IPS DF 6.9 (cell line): ENCODE results near the gene PI4KA.

Source experiments
- DNase-seq: peaks from one replicate; pipeline ENCODE4 v3.0.0-alpha.2; 2013; ENCODE audit warnings: low read depth, low spot score
- H3K27ac ChIP-seq: one replicate; pipeline ENCODE4 v1.5.1; 2013; ENCODE audit warnings: low read length, control low read depth
- H3K27me3 ChIP-seq: 2 replicates; pipeline ENCODE4 v1.6.1; 2013; ENCODE audit warnings: mild to moderate bottlenecking, low read length; ENCODE audit not compliant: control insufficient read depth, insufficient read depth
- H3K36me3 ChIP-seq: 2 replicates; pipeline ENCODE4 v1.6.1; 2013; ENCODE audit warnings: low read length; ENCODE audit not compliant: control insufficient read depth, insufficient read depth
- H3K4me1 ChIP-seq: 2 replicates; pipeline ENCODE4 v1.6.1; 2013; ENCODE audit warnings: low read length; ENCODE audit not compliant: control insufficient read depth, insufficient read depth
- H3K4me3 ChIP-seq: 2 replicates; pipeline ENCODE4 v1.5.1; 2013; ENCODE audit warnings: mild to moderate bottlenecking, low read length
- H3K9me3 ChIP-seq: 2 replicates; pipeline ENCODE4 v1.6.1; 2013; ENCODE audit warnings: low read length, inconsistent platforms; ENCODE audit not compliant: control insufficient read depth, insufficient read depth
- WGBS: extraction: QIAGEN DNeasy Blood & Tissue Kit; methylation state at CpG from one replicate; pipeline ENCODE4 v1.1.7; 2013; ENCODE audit warnings: mixed read lengths, missing lambda C conversion rate; ENCODE audit not compliant: insufficient read length, insufficient coverage; 5-methylcytosine and 5-hydroxymethylcytosine counted together

Gene PI4KA

DNA sequence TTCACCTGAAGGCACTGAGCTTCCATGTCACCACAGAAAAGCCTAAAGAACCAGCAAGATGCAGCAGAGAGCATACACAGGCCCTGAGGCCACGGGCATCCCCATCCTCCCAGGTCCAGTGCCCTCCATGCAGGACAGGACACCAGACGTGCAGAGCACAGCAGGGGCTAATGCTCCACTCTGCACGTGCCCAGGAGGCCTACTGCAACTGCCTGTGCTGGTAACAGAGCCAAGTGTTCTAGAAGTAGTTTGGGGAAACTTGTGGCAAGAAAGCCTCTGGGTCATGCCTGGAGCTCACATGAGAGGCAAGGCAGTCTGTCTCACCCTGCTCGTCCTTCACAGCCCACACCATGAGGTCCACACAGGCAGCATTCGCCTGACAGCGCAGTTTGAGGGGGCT lies 54.0 kb downstream of the PI4KA start:
- Histone ChIP-seq H3K4me3 (no peak overlapping the region), H3K36me3 (peaks cover 3% of the 10 kb centered on the region)
- WGBS: no CpG with 5 or more reads among the region's 6 CpGs

DNA sequence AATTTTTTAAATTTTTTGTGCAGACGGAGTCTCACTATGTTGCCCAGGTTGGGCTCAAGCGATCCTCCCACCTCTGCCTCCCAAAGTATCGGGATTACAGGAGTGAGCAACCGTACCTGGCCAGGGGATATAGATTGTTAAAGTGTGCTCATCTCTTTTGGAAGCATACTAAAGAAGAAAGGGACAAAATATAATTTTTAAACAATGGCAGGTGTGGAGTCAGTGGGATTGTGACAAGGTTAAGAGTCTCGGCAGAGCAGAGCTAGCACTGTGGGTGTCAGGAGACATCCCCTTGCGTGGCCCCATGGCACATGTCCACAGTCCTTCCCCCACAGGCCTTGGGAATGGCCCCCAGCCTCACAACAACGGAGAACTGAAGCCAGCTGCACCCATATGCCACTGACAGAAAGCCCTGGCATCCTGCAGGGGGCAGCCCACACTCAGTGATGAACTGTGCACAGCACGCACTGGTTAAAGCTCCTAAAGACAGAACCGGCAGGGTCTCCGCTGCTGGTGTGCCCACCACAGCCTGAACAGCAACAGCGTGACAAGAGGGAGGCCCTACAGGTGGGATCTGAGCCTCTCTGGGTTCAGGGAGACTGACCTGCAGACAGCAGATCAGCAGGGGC lies 54.8 kb downstream of the PI4KA start:
- Histone ChIP-seq H3K4me1 (no peaks in the 10 kb centered on the region), H3K27me3 (no peaks in the 10 kb centered on the region), H3K36me3 (peaks cover 3% of the 10 kb centered on the region), H3K27ac (no peak overlapping the region), H3K9me3 (no peaks in the 10 kb centered on the region), H3K4me3 (no peak overlapping the region)
- DNase-seq: peak; percentile 20
- no CpG with 5 or more reads among the region's 11 CpGs for WGBS

More for the DNA sequence above, 54.0 kb downstream of the PI4KA start:
- Histone ChIP-seq H3K4me1 (no peaks in the 10 kb centered on the region), H3K27ac (no peak overlapping the region), H3K9me3 (no peaks in the 10 kb centered on the region), H3K27me3 (no peaks in the 10 kb centered on the region)
- DNase-seq: no peak

DNA sequence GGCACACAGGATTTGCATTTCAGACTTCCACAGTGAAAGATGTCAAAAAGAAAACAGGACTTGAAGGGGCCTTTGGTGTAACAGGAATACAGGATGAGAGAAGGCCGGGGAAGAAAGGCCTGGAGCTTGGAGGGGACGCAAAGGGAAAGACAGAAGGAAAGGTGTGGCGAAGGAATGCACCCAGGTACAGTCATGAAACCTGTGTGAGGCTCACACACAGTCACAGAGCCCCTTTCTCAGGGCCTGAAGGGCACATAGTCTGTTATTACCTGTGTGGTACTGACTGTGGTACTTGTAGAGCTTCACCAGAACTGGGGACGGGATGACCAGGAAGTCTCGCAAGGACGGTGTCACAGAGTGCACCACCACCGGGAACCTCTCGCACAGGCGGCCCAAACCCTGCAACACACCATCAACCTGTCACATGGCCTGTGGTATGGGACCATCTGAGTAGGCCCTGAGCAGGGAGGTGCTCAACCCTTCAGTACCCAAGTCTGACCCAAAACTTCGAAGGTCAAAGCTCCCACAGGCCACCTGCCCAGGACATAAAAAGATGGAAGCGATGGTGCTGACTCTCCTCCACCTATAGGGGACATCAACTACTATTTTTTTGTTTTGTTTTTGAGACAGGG lies 55.6 kb downstream of the PI4KA start:
- WGBS: no CpG with 5 or more reads among the region's 11 CpGs
- DNase-seq: no peak
- Histone ChIP-seq H3K4me3 (no peak overlapping the region), H3K27ac (no peak overlapping the region), H3K27me3 (no peaks in the 10 kb centered on the region), H3K36me3 (peaks cover 3% of the 10 kb centered on the region), H3K9me3 (no peaks in the 10 kb centered on the region), H3K4me1 (no peaks in the 10 kb centered on the region)

DNA sequence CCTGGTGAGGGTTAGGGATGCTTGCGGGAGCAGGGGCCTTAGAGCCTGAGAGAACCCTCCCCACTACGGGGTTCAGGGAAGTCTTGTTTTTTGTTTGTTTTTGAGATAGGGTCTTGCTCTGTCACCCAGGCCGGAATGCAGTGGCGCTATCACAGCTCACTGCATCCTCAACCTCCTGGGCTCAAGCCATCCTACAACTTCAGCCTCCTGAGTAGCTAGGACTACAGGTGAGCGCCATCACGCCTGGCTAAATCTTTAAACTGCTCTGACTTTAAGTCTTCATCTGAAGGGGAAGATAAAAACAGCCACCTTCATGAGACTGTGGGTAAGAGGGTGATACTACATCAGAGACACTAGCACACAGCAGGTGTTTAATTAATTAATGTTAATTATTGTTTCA lies 56.2 kb downstream of the PI4KA start:
- Histone ChIP-seq H3K4me3 (no peak overlapping the region), H3K27me3 (no peaks in the 10 kb centered on the region), H3K9me3 (no peaks in the 10 kb centered on the region), H3K36me3 (peaks cover 5% of the 10 kb centered on the region), H3K27ac (no peak overlapping the region), H3K4me1 (no peaks in the 10 kb centered on the region)
- WGBS: no CpG with 5 or more reads among the region's 6 CpGs
- no peak for DNase-seq

DNA sequence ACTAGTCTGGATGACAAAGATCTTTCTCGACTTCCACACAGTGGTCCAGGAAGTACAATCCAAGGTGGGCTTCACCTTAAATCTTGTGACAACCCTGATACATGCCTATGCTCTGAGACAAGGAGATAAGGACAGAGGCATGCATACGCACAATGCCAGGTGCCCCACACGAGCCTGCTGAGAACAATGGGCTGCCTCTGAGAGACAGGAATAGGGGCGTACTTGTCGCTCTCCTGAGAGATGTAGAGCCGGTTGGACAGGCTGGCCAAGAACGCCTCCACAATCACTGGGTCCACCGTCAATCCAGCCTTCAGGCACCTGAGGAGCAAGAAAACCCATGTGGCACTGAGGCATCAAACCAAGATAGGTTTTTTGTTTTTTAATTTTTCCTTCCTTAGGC lies 59.2 kb downstream of the PI4KA start:
- no peak overlapping the region for H3K27ac ChIP-seq
- no CpG with 5 or more reads among the region's 8 CpGs for WGBS
- H3K9me3 ChIP-seq: no peaks in the 10 kb centered on the region
- H3K4me1 ChIP-seq: no peaks in the 10 kb centered on the region
- no peaks in the 10 kb centered on the region for H3K27me3 ChIP-seq
- no peak for DNase-seq
- H3K36me3 ChIP-seq: peaks cover 5% of the 10 kb centered on the region
- no peak overlapping the region for H3K4me3 ChIP-seq

DNA sequence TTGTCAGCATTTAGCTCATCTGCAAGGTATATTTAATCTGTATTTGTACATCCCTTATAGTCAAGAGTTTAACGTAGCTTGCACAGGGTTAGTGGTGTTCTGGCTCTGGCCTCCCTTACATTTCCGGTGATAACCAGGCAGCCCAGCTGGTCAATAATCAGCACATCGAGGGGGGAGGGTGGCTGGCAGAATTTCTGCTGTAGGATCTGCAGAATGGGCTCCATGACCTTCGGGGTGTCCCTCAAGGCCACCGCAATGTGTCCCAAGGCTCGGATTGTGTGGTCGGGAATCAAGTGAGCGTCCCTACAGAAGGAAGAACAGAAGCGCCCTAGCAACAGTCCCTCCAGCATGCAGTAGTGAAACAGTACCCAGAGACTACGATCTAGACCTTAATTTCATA lies 59.6 kb downstream of the PI4KA start:
- Histone ChIP-seq H3K36me3 (peaks cover 5% of the 10 kb centered on the region; the same call in 1 of the 2 replicates), H3K9me3 (no peaks in the 10 kb centered on the region), H3K4me1 (no peaks in the 10 kb centered on the region), H3K27ac (no peak overlapping the region), H3K27me3 (no peaks in the 10 kb centered on the region), H3K4me3 (no peak overlapping the region)
- no peak for DNase-seq
- no CpG with 5 or more reads among the region's 10 CpGs for WGBS

DNA sequence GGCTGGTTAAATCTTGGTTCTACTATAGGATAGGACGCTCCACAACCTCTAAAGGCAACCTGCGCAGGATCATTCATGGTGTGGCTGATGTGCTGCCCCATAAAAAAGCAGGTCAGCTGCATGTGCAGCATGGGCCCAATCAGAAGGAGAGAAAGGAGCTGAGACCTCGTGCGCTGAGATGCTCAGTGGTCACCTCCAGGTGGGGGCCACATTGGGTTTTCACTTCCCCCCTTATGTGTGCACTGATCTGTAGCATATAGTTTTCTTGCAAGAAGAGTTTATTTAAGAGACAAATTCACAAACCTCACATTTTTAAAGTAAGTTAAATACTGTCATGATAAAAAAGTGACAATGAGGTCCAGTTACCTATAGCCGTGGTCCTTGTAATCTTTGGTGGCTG lies 60.4 kb downstream of the PI4KA start:
- Histone ChIP-seq H3K27me3 (no peaks in the 10 kb centered on the region), H3K9me3 (no peaks in the 10 kb centered on the region), H3K4me3 (no peak overlapping the region), H3K27ac (no peak overlapping the region), H3K36me3 (0 out of 2 replicates have a peak, but pooled peaks cover 2% of the 10 kb centered on the region), H3K4me1 (no peaks in the 10 kb centered on the region)
- WGBS: no CpG with 5 or more reads among the region's 5 CpGs
- DNase-seq: no peak

DNA sequence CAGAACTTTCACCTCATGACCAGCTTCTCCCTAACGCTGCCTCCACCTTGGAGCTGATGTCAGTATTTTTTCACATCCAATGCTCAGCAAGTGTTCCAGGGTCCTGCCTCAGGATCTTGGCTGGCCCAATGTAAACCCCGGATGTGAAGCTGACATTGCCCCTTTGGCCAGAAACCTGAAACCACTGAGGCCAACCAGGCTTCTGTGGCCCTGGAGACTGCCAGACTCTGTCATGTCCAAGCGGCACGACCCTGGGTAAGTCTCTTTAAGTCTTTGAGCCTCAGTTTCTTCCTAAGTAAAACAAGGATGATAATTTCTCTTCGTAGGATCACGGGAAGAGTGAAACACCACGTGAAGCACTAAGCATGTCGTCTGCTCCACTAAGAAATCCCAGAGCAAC lies 61.9 kb downstream of the PI4KA start:
- Histone ChIP-seq H3K27ac (no peak overlapping the region), H3K4me3 (no peak overlapping the region), H3K36me3 (0 out of 2 replicates have a peak, but pooled peaks cover 2% of the 10 kb centered on the region), H3K27me3 (no peaks in the 10 kb centered on the region), H3K4me1 (no peaks in the 10 kb centered on the region), H3K9me3 (no peaks in the 10 kb centered on the region)
- DNase-seq: no peak
- no CpG with 5 or more reads among the region's 8 CpGs for WGBS

DNA sequence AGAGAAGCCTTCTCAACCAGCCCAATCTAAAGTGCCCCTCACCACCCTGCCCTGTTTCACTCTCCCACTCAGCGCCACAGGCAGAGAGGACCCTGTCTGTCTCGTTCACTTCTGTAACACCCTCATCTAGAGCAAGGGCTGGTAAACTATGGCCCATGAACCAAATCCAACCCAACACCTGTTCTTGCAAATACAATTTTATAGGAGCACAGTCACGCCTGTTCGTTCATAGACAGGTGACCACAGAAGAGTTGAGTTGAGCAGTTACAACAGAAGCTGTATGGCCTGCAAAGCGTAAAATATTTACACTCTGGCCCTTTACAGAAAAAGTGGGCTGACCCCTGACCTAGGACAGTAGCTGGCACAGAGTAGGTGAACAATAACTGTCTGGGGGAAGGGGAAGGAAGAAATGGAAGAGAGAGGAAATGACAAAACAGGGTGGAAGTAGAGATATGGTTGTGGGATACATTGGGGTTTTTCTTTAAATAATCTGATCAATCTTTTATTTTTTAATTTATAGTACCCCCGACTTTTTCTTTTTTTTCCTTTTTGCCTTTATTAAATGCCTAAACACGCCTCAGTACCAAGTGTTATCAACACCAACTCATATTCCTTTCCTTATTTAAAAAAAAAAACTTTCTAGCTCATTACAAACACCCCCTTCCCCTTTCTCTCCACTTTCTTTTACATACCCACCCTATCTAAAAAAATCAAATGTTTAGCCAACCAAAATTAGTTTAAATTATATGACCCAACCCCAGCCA lies 63.8 kb downstream of the PI4KA start:
- H3K36me3 ChIP-seq: 0 out of 2 replicates have a peak, but pooled peaks cover 2% of the 10 kb centered on the region
- 96% methylated on average over 1 of the region's 7 CpGs for WGBS
- H3K9me3 ChIP-seq: no peaks in the 10 kb centered on the region
- H3K4me1 ChIP-seq: no peaks in the 10 kb centered on the region
- H3K27me3 ChIP-seq: no peaks in the 10 kb centered on the region
- no peak for DNase-seq
- H3K27ac ChIP-seq: no peak overlapping the region
- no peak overlapping the region for H3K4me3 ChIP-seq

DNA sequence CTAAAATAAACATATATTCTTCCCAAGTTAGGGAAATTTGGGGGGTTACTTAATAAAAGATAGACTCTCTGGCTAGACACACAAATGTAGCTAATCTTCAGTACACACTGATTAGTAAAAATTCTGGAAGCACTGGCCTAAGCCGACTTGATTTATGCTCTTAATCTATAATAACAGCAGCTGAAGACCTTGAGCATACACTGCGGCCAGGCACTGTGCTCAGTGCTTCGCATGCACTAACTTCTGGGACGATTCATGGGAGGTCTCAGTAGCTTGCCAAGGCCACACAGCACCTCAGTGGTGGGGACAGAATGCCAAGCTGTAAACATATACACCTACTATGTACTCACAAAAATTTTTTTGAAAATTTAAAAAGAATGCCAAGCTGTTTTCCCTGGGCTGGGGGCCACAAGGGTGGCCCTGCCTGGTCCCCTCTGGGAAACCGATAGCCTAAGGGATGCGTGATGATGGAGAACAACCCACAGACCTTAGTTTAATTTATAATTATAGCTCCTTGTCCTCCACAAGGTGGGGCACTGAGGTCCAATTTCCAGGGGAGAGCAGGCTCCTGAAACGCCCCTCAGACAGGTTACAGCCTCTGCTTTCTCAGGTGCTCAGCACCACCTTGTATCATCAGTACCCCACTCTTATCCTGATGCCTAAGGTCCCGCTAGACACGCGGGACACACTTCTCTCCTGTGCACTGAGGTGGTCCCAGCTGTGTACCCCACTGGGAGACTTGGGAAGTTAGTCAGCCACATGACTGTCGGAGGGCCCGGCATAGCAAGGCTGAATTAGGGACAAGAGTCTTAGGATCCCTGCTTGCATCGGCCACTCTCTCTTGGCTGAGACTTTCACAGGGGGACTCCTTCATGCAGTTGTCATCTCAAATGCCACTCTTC lies 64.6 kb downstream of the PI4KA start:
- Histone ChIP-seq H3K36me3 (0 out of 2 replicates have a peak, but pooled peaks cover 2% of the 10 kb centered on the region), H3K4me1 (no peaks in the 10 kb centered on the region), H3K27ac (no peak overlapping the region), H3K4me3 (no peak overlapping the region), H3K9me3 (no peaks in the 10 kb centered on the region), H3K27me3 (no peaks in the 10 kb centered on the region)
- WGBS: no CpG with 5 or more reads among the region's 13 CpGs
- no peak for DNase-seq
